Measurements from ENCODE around the gene CD200.

CD200 gene

DNA sequence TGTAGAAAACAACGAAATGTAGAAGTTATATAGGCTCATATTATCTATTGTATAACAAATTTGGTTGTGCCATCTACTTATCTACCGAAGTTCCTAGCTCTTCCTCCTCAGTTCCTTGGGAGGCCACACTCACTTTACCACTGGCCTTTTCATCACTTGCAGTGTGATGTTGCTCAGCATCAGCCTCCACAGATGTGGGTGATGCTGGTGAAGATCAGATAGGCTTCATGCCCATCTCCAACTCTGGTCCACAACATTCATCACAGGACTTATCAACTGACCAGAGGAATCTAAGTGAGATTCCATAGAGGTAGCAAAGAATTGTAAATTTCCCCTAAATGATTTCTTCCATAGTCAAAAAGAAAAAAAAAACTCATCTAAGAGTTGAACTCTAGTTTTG, 8.4 kb downstream of the CD200 start:
- H3K4me2 ChIP-seq (ENCODE audit: low read length) = no peak overlapping the region
- TF ChIP-seq, protein P1, sequence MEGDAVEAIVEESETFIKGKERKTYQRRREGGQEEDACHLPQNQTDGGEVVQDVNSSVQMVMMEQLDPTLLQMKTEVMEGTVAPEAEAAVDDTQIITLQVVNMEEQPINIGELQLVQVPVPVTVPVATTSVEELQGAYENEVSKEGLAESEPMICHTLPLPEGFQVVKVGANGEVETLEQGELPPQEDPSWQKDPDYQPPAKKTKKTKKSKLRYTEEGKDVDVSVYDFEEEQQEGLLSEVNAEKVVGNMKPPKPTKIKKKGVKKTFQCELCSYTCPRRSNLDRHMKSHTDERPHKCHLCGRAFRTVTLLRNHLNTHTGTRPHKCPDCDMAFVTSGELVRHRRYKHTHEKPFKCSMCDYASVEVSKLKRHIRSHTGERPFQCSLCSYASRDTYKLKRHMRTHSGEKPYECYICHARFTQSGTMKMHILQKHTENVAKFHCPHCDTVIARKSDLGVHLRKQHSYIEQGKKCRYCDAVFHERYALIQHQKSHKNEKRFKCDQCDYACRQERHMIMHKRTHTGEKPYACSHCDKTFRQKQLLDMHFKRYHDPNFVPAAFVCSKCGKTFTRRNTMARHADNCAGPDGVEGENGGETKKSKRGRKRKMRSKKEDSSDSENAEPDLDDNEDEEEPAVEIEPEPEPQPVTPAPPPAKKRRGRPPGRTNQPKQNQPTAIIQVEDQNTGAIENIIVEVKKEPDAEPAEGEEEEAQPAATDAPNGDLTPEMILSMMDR (IDR thresholded peaks at IDR 0.05) = no peak
- H3K4me3 ChIP-seq (ENCODE audit: low read depth, low read length) = no peak overlapping the region
- H3K36me3 ChIP-seq (ENCODE audit: control insufficient read depth, insufficient read depth, low read length) = no peaks in the 10 kb centered on the region
- no peaks in the 10 kb centered on the region for H3K9me3 ChIP-seq (ENCODE audit: control insufficient read depth, low read length)
- H3K27ac ChIP-seq = no peak overlapping the region
- no peak overlapping the region for H3K9ac ChIP-seq
- no peaks in the 10 kb centered on the region for H3K4me1 ChIP-seq
- peaks cover 2% of the 10 kb centered on the region for H3K27me3 ChIP-seq (ENCODE audit: control insufficient read depth, insufficient read depth, low read length)
- no peak overlapping the region for H2AFZ ChIP-seq
- H3K79me2 ChIP-seq = no peaks in the 10 kb centered on the region

DNA sequence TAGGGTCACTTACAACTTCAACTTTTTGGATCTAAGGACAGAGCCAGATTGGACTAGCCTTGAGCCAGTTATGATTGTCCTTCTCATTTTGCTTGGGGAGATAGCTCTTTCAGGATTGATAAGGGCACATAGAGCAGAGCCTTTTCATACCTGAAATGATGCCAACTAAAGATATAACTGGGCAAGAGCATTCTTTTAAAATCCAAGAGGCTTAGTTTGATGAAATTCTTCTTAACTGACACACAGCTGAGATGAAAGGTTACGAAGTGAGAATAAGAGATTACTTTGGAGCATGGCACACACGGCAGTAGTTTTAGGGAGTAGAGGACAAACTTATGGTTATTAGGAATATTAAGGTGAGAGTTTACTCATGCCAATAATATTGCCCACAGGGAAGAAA, 12.7 kb downstream of the CD200 start:
- Histone ChIP-seq H3K79me2 (no peaks in the 10 kb centered on the region), H3K36me3 (ENCODE audit: control insufficient read depth, insufficient read depth, low read length) (no peaks in the 10 kb centered on the region), H3K4me3 (ENCODE audit: low read depth, low read length) (no peak overlapping the region), H3K4me2 (ENCODE audit: low read length) (no peak overlapping the region), H2AFZ (no peak overlapping the region), H3K9me3 (ENCODE audit: control insufficient read depth, low read length) (no peaks in the 10 kb centered on the region), H3K27ac (no peak overlapping the region), H3K27me3 (ENCODE audit: control insufficient read depth, insufficient read depth, low read length) (peaks cover 2% of the 10 kb centered on the region), H3K4me1 (no peaks in the 10 kb centered on the region), H3K9ac (no peak overlapping the region)
- TF ChIP-seq, protein P1 (IDR thresholded peaks at IDR 0.05) = no peak

DNA sequence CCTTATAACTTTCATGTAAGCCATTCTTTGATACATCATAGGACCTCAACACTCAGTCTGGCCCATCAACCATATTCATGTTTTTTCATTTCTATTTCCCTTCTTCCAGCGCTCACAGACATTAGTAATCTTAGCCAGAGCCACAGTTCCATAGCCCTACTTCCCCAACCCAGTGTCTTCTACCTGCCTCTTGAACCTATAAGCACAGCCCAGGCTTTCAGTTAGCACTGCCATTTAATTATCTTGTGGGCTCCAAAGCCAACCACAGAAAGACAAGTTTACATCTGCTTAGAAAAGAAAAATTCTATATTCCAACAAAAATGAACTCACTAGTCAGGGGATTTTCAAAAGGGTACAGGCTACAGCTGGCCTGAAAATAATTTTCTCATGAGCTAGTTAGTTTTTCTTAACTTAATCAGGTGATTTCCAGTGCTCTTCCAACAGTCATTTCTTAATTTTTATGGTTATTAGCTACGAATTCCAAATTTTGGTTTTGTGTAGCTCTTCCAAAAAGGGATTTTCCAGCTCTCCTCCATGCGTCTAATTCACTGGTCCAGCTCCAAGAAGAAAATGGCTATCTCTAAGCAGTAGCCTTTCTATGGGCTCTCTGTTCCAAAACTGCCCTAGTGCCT, 13.7 kb downstream of the CD200 start:
- Histone ChIP-seq H3K27ac (no peak overlapping the region), H3K27me3 (ENCODE audit: control insufficient read depth, insufficient read depth, low read length) (peaks cover 2% of the 10 kb centered on the region), H3K4me2 (ENCODE audit: low read length) (no peak overlapping the region), H3K4me1 (no peaks in the 10 kb centered on the region), H2AFZ (no peak overlapping the region), H3K79me2 (no peaks in the 10 kb centered on the region), H3K9ac (no peak overlapping the region), H3K36me3 (ENCODE audit: control insufficient read depth, insufficient read depth, low read length) (no peaks in the 10 kb centered on the region), H3K9me3 (ENCODE audit: control insufficient read depth, low read length) (no peaks in the 10 kb centered on the region), H3K4me3 (ENCODE audit: low read depth, low read length) (no peak overlapping the region)
- TF ChIP-seq, protein P1 (IDR thresholded peaks at IDR 0.05) = no peak

- H3K27ac ChIP-seq = no peak overlapping the region
- no peaks in the 10 kb centered on the region for H3K79me2 ChIP-seq
- no peak overlapping the region for H3K9ac ChIP-seq
- TF ChIP-seq, protein P1 (IDR thresholded peaks at IDR 0.05) = no peak
- H3K36me3 ChIP-seq (ENCODE audit: control insufficient read depth, insufficient read depth, low read length) = no peaks in the 10 kb centered on the region
- H3K9me3 ChIP-seq (ENCODE audit: control insufficient read depth, low read length) = no peaks in the 10 kb centered on the region
- H3K27me3 ChIP-seq (ENCODE audit: control insufficient read depth, insufficient read depth, low read length) = peaks cover 2% of the 10 kb centered on the region
- no peak overlapping the region for H2AFZ ChIP-seq
- H3K4me2 ChIP-seq (ENCODE audit: low read length) = no peak overlapping the region
- no peaks in the 10 kb centered on the region for H3K4me1 ChIP-seq
- no peak overlapping the region for H3K4me3 ChIP-seq (ENCODE audit: low read depth, low read length)
Observed at GRCh38 chr3:112348943-112349342, 16.0 kb downstream of the CD200 start.

GRCh38 chr3:112349557-112349956, 16.6 kb downstream of the CD200 start:
- Histone ChIP-seq H3K9me3 (ENCODE audit: control insufficient read depth, low read length) (no peaks in the 10 kb centered on the region), H3K9ac (no peak overlapping the region), H3K79me2 (no peaks in the 10 kb centered on the region), H3K36me3 (ENCODE audit: control insufficient read depth, insufficient read depth, low read length) (no peaks in the 10 kb centered on the region), H3K4me3 (ENCODE audit: low read depth, low read length) (no peak overlapping the region), H3K27me3 (ENCODE audit: control insufficient read depth, insufficient read depth, low read length) (peaks cover 2% of the 10 kb centered on the region), H3K4me2 (ENCODE audit: low read length) (no peak overlapping the region), H3K4me1 (no peaks in the 10 kb centered on the region), H2AFZ (no peak overlapping the region), H3K27ac (no peak overlapping the region)
- TF ChIP-seq, protein P1 (IDR thresholded peaks at IDR 0.05) = no peak
